ENCODE data around the gene FBXL7.

GRCh38 chr5:15753752-15754151 is 253.8 kb downstream of the FBXL7 start:
- no peak for TF ChIP-seq POLR2A (IDR thresholded peaks at IDR 0.05)
- no peak for TF ChIP-seq CTCF (IDR thresholded peaks at IDR 0.05)
- no peak for TF ChIP-seq EP300 (IDR thresholded peaks at IDR 0.05)
- no peak for TF ChIP-seq POLR2AphosphoS5 (IDR thresholded peaks at IDR 0.05)

All from suprapubic skin (tissue), 4 donors.